HepG2 (cell line): ENCODE results near the gene ATF3. TPM values are rescaled to one million over a fixed set of nuclear protein-coding genes. Genes with fewer than 3 reads are reported as not detected.

Experiments used
- ATAC-seq: fragments of 200-7000 bp; cut with Tn5 transposase; 3 replicates; pipeline ENCODE4 v1.9.1; 2020; ENCODE audit warnings: mild to moderate bottlenecking, moderate library complexity
- BruUV-seq: library from RNA; stranded (reverse); fragments of 400-500 nt; replicated peaks from 2 replicates; lab custom pipeline; 2021; lab: Mats Ljungman, UMichigan
- CTCF ChIA-PET: fragments of 300-600 bp; formaldehyde crosslinking; extraction: SDS; loops from one replicate; lab custom pipeline; 2021; ENCODE audit warnings: low total read pairs, inconsistent platforms, low intra/inter-chr PET ratio; lab: Yijun Ruan, JAX
- POLR2A ChIA-PET: fragments of 350-600 bp; sonication (Branson Sonifier 250); formaldehyde crosslinking; loops from one replicate; lab custom pipeline; 2020; ENCODE audit warnings: antibody characterized with exemption, inconsistent platforms; lab: Yijun Ruan, JAX
- DNase-seq: peaks from one replicate; pipeline ENCODE4 v3.0.0-alpha.2; 2015; ENCODE audit warnings: low spot score
- FAIRE-seq: peaks from 3 replicates; lab custom pipeline; 2011; peaks lifted over from hg19 to GRCh38; lab: Jason Lieb, UNC
- H2AFZ ChIP-seq: one replicate; pipeline ENCODE4 v1.6.1; 2011; ENCODE audit warnings: low read length, inconsistent platforms
- H3K27ac ChIP-seq: fragments of 300-600 bp; 3 replicates; pipeline ENCODE4 v1.8.0; 2011; ENCODE audit warnings: mixed run types, mild to moderate bottlenecking, mixed read lengths, low read length, inconsistent platforms; ENCODE audit not compliant: insufficient read depth; ENCODE audit errors: extremely low read length
- H3K27me3 ChIP-seq, 2 experiments: fragments of 200-600 bp in 1 of 2; 2 replicates in 1 of 2; 3 replicates in 1 of 2; pipeline versions ENCODE4 v1.6.0 to v1.8.0; 2011; ENCODE audit warnings: low read length in 2 of 2, mild to moderate bottlenecking in 2 of 2, moderate library complexity in 2 of 2, inconsistent platforms in 1 of 2; ENCODE audit not compliant: insufficient read depth in 2 of 2, control insufficient read depth in 1 of 2
- H3K36me3 ChIP-seq, 2 experiments: fragments of 200-600 bp in 1 of 2; replicated peaks in 1 of 2; 2 replicates in 1 of 2; 3 replicates in 1 of 2; pipeline versions ENCODE4 v1.5.1 to v1.8.0; 2011; ENCODE audit warnings: low read length in 2 of 2, inconsistent platforms in 1 of 2; ENCODE audit not compliant: insufficient read depth in 2 of 2, control insufficient read depth in 1 of 2
- H3K4me1 ChIP-seq: 2 replicates; pipeline ENCODE4 v1.5.1; 2012; ENCODE audit warnings: low read length, inconsistent platforms; ENCODE audit not compliant: insufficient read depth
- H3K4me2 ChIP-seq: 2 replicates; pipeline ENCODE4 v1.6.0; 2011; ENCODE audit warnings: low read depth, low read length, inconsistent platforms
- H3K4me3 ChIP-seq, 3 experiments: fragments of 200-600 bp in 1 of 3; sonication (generic), shearing (Covaris generic) in 1 of 3; replicated peaks in 1 of 3; 2 replicates each; pipeline ENCODE4 v1.5.1; 2011 to 2016; ENCODE audit warnings: low read length in 3 of 3, inconsistent platforms in 2 of 3, low read depth in 2 of 3, mild to moderate bottlenecking in 2 of 3, control low read depth in 1 of 3, mixed read lengths in 1 of 3; ENCODE audit not compliant: insufficient read depth in 1 of 3
- H3K79me2 ChIP-seq: one replicate; pipeline ENCODE4 v1.6.1; 2011; ENCODE audit warnings: low read length, inconsistent platforms; ENCODE audit not compliant: insufficient read depth
- H3K9ac ChIP-seq: 2 replicates; pipeline ENCODE4 v1.6.0; 2011; ENCODE audit warnings: mild to moderate bottlenecking, low read depth, low read length, inconsistent platforms; ENCODE audit not compliant: insufficient read depth
- H3K9me3 ChIP-seq: 2 replicates; pipeline ENCODE4 v1.5.1; 2012; ENCODE audit warnings: mild to moderate bottlenecking, low read length
- H4K20me1 ChIP-seq: 2 replicates; pipeline ENCODE4 v1.6.0; 2011; ENCODE audit warnings: inconsistent platforms, mild to moderate bottlenecking, low read length, moderate library complexity; ENCODE audit not compliant: insufficient read depth
- HMG20A ChIP-seq: IDR thresholded peaks from 2 replicates; pipeline ENCODE4 v1.6.1; 2016; ENCODE audit warnings: borderline replicate concordance
- SALL1 ChIP-seq: sonication (generic); formaldehyde crosslinking; IDR thresholded peaks from 2 replicates; pipeline ENCODE4 v1.8.0; 2022; ENCODE audit warnings: mild to moderate bottlenecking, missing genetic modification reagents
- U2AF2 ChIP-seq: fragments of 200-400 bp; formaldehyde crosslinking; IDR thresholded peaks from 2 replicates; pipeline ENCODE4 v1.6.1; 2017; ENCODE audit warnings: low read depth, mild to moderate bottlenecking, low read length
- ZBTB46 ChIP-seq: sonication (generic); formaldehyde crosslinking; IDR thresholded peaks from 2 replicates; pipeline ENCODE4 v1.4.0; 2020; ENCODE audit warnings: mild to moderate bottlenecking, missing genetic modification reagents, borderline replicate concordance
- ZNF230 ChIP-seq: sonication (generic); formaldehyde crosslinking; IDR thresholded peaks from 2 replicates; pipeline ENCODE4 v1.4.0; 2020; ENCODE audit warnings: mild to moderate bottlenecking, missing genetic modification reagents
- WGBS: methylation state at CpG from one replicate; pipeline ENCODE4 v1.1.6; 2017; ENCODE audit warnings: low lambda C conversion rate; 5-methylcytosine and 5-hydroxymethylcytosine counted together
- in situ Hi-C: cut with HindIII; loops from 2 replicates; pipeline ENCODE4 v1.10.0; 2017; ENCODE audit warnings: low pct_unique_long_range_greater_than_20kb; ENCODE audit not compliant: extremely low pct_ligation_motif_present
- intact Hi-C: fragments of 100-400 bp; cut with micrococcal nuclease; formaldehyde crosslinking; loops from one replicate; pipeline ENCODE4 v1.10.0; 2022; ENCODE audit not compliant: unreplicated experiment
- polyA plus RNA-seq, 8 experiments: library from polyadenylated mRNA; depleted of rRNA in 3 of 8; stranded (reverse) in 7 of 8; unstranded in 1 of 8; fragments of >200 nt; fragmentation: Illumina TruSeq in 4 of 8; extraction: Trizol in 4 of 8; gene quantifications; 2 replicates each; pipeline versions ENCODE4 v1.2.1 to v1.2.3, GENCODE V29; 2011 to 2016; ENCODE audit warnings: low read depth in 4 of 8, missing spikeins in 1 of 8, mixed read lengths in 1 of 8; ENCODE audit not compliant: insufficient read depth in 1 of 8
- total RNA-seq, 5 experiments: library from RNA; depleted of rRNA; stranded (reverse); fragments of >200 nt; fragmentation: Illumina TruSeq; extraction: Trizol; gene quantifications; 2 replicates each; pipeline ENCODE4 v1.2.3, GENCODE V29; 2016; ENCODE audit warnings: low read depth in 1 of 5

The ATF3 gene
- total and polyA plus RNA-seq, 2 of the 13 experiments (the other 11 are each of a cell fraction or from before 2014, with no cell fraction given) = 5.0 to 13.0 TPM

- FAIRE-seq (no peak), DNase-seq (no peak), ATAC-seq (peak; percentile 43)
- in situ Hi-C loops (loop anchor here (10.0 kb wide), 1 partner anchor 155 kb away; no protein-coding TSS in a partner anchor), intact Hi-C loops (loop anchor here (1.0 to 2.0 kb wide), 2 partner anchors 147 to 152 kb away; no protein-coding TSS in a partner anchor)
- POLR2A ChIA-PET = interaction anchor here (2.3 kb wide), 1 partner anchor 21 kb away, joined by 9 read pairs; the partner anchor contains the start of gene ATF3
- H3K9me3 ChIP-seq = peaks cover 4% of the 10 kb centered on the region; the same call in 1 of the 2 replicates
- peaks cover 0 to 20% of the 10 kb centered on the region in 2 experiments; a peak in 2 of 5 replicates for H3K27me3 ChIP-seq
- no peak overlapping the region for H2AFZ ChIP-seq
- no peaks in the 10 kb centered on the region for H4K20me1 ChIP-seq
- H3K27ac ChIP-seq = no peak overlapping the region
- TF ChIP-seq SALL1 (CRISPR knock-in tag) (peak; percentile 0; the same call in 1 of the 2 replicates), U2AF2 (no peak), ZNF230 (CRISPR knock-in tag) (0 out of 2 replicates have a peak, but pooled peaks have one; percentile 41), HMG20A (CRISPR knock-in tag) (no peak), ZBTB46 (CRISPR knock-in tag) (no peak)
- 38% methylated on average over 3 of the region's 5 CpGs for WGBS
- CTCF ChIA-PET = interaction anchor here (2.0 kb wide), 1 partner anchor 152 kb away, joined by 12 read pairs; no protein-coding TSS in a partner anchor
- H3K9ac ChIP-seq = no peak overlapping the region
- no peaks in the 10 kb centered on the region for H3K36me3 ChIP-seq
- no peaks in the 10 kb centered on the region for H3K79me2 ChIP-seq
- H3K4me2 ChIP-seq = peak overlapping the region; percentile 53
- no TSS peak for BruUV-seq
- H3K4me3 ChIP-seq = no peak overlapping the region
- peaks cover 28% of the 10 kb centered on the region for H3K4me1 ChIP-seq
Observed at GRCh38 chr1:212629450-212630157, 21.0 kb downstream of the ATF3 start.
